NK-92 (cell line): ENCODE measurements around the gene USB1.

Experiments used
- DNase-seq: peaks from one replicate; lab custom pipeline; 2025; ENCODE audit not compliant: unreplicated experiment; lab: John Stamatoyannopoulos, UW

Gene USB1

DNA sequence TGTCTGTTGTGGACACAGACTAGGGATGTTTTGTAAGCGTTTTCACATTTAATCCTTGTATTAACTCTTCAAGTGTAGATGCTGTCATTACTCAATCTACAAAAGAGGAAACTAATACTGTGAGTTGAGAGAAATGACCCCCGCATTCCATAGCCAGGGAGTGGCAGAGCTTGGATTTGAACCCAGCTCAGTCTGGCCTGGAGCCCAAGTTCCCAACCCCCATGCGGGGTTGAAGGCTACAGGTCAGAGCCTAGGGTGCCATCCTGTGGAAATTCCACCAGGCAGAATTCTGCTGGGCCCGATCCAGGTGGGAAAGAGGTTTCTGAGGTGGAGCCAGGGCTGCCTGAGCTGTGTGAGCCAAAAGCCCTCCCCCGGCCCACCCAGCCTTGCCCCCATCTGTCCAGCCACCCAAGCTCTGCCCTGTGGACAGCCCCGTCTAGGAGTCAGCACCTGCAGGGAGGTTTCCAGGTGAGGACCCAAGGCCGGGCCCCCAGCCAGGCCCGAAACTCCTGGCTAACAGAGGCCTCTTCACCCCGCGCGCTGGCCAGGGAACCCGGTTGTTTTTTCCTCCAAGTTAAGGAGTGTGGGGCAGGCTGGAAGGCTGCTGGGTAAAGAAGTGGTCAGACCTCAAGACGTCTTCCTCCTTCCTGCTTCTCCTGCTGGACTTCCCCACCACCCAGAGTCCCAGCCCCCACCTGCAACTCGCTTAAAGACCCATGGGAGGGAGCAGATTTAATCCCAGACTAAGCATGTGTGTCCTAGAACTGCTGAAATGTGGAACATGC lies 30.0 kb downstream of the USB1 start:
- no peak for DNase-seq

DNA sequence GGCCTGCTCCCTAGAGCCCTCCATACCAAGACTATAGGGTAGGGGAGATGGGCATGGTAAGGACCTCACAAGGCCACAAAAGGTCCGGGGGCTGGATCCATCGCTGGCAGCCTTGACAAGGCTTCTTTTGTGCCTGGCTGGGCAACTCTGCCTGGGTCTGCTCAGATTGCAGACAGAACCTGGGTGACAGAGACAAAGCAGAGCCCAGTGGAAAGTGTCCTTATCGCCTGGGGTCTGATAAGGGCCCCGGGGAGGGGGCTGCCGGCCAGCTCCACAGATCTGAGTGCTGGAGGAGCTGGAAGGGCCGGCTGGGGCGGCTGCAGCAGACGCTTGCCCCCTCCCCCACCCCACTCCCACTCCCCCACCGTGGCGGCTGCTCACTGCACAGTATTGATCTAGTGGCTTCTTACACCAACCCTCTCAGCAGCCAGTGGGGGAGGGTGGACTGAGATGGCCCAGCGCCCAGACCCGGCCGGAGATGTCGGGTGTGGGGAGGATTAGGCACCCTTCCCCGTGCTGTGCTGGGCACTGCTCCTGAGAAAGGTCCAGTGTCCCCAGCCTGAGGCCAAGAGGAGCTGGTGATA lies 31.6 kb downstream of the USB1 start:
- no peak for DNase-seq

DNA sequence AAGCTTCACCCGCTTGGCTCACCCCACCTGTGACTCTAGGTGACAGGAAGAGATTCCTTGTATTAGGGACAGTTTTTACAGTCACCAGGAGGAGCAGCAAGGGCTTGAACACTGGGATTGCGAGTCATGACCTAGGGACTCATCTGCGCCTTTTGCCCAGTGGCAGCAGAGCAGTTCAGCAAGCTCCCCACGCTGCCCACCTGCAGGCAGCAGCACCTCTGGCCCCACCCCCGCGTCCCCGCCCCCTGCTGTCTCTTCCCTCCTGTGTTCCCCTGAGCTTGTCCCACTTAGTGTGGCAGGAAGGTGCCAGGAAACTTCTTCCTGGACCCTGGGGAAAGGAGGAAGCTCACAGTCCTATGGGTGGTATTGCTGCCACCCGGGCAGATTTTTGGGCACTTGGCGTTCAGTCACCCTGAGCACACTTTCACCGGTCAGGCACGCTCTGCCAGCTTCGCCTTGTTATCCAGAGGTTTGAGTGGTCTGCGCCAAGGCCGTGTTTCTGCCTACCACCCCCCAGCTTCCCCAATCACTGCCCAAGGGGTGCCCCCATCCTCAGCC lies 33.0 kb downstream of the USB1 start:
- no peak for DNase-seq

- no peak for DNase-seq
Measured at GRCh38 chr16:58034774-58035173, 33.6 kb downstream of the USB1 start.

- DNase-seq = no peak
Measured at GRCh38 chr16:58035356-58036170, 34.4 kb downstream of the USB1 start.

GRCh38 chr16:58036943-58037342 lies 35.7 kb downstream of the USB1 start:
- DNase-seq = no peak

GRCh38 chr16:58037365-58038057 lies 36.3 kb downstream of the USB1 start:
- no peak for DNase-seq

GRCh38 chr16:58038219-58038641 lies 37.0 kb downstream of the USB1 start:
- no peak for DNase-seq

GRCh38 chr16:58039829-58040495 lies 38.8 kb downstream of the USB1 start:
- no peak for DNase-seq

GRCh38 chr16:58040496-58040846 lies 39.3 kb downstream of the USB1 start:
- DNase-seq = no peak

- no peak for DNase-seq
Measured at GRCh38 chr16:58040945-58041627, 39.9 kb downstream of the USB1 start.

- DNase-seq = no peak
Measured at GRCh38 chr16:58041628-58041955, 40.4 kb downstream of the USB1 start.

GRCh38 chr16:58042001-58042885 lies 41.0 kb downstream of the USB1 start:
- no peak for DNase-seq

DNA sequence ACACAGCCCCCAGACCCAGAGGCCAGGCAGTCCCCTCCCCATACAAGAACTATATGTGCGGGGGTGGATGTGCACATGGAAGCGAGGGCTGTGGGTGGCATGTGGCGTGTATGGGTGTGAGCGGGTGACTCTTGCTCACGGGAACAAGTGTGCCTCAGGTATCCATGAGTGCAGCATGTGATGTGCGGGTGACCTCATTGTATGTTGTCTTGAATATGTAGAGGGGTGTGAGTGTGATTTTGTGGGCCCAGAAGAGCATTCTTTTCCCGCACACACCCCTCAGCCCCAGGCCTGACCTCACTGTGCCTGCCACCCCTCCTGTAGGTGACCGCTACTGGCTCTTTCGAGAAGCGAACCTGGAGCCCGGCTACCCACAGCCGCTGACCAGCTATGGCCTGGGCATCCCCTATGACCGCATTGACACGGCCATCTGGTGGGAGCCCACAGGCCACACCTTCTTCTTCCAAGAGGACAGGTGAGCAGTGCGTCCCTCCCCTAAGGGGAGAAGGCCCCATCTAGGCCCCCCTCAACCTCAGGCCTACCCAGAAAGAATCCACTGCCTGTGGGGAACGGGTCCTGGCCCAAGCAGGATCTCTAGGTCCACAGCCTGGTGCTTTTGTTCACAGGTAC lies 41.8 kb downstream of the USB1 start:
- no peak for DNase-seq

GRCh38 chr16:58043571-58044155 lies 42.5 kb downstream of the USB1 start:
- no peak for DNase-seq

GRCh38 chr16:58044266-58045019 lies 43.2 kb downstream of the USB1 start:
- no peak for DNase-seq

- DNase-seq = no peak
Measured at GRCh38 chr16:58045096-58045495, 43.9 kb downstream of the USB1 start.
